HTR-8/SVneo (cell line): ENCODE measurements around the gene HIVEP3.
A peak's percentile ranks its signal among the peaks of the same experiment; 100 is the strongest.

Source experiments
- DNase-seq: peaks from one replicate; pipeline ENCODE4 v3.0.0; 2011; ENCODE audit warnings: low spot score, mixed read lengths; ENCODE audit not compliant: insufficient read length
- FAIRE-seq: peaks from 2 replicates; lab custom pipeline; 2011; peaks lifted over from hg19 to GRCh38; lab: Jason Lieb, UNC

The HIVEP3 gene

GRCh38 chr1:41520951-41521752, 397.6 kb downstream of the HIVEP3 start:
- DNase-seq (no peak), FAIRE-seq (no peak)

GRCh38 chr1:41519667-41520066, 399.1 kb downstream of the HIVEP3 start:
- DNase-seq = no peak
- no peak for FAIRE-seq

- DNase-seq (no peak), FAIRE-seq (no peak)
These were observed 400.3 kb downstream of the HIVEP3 start for GRCh38 chr1:41518471-41518870.

- no peak for DNase-seq
- no peak for FAIRE-seq
These were observed 401.7 kb downstream of the HIVEP3 start for GRCh38 chr1:41517062-41517438.

- peak; percentile 81 for DNase-seq
- peak; percentile 59 for FAIRE-seq
These were observed 402.3 kb downstream of the HIVEP3 start for GRCh38 chr1:41516168-41517061.

GRCh38 chr1:41515778-41516167, 402.9 kb downstream of the HIVEP3 start:
- FAIRE-seq = no peak
- no peak for DNase-seq

GRCh38 chr1:41515131-41515678, 403.5 kb downstream of the HIVEP3 start:
- FAIRE-seq (no peak), DNase-seq (no peak)

- DNase-seq (no peak), FAIRE-seq (no peak)
These were observed 404.3 kb downstream of the HIVEP3 start for GRCh38 chr1:41514381-41514780.

- DNase-seq = no peak
These were observed 405.4 kb downstream of the HIVEP3 start for GRCh38 chr1:41513383-41513735.

GRCh38 chr1:41512701-41513382, 405.9 kb downstream of the HIVEP3 start:
- FAIRE-seq = no peak
- DNase-seq = no peak

More at GRCh38 chr1:41513383-41513735, 405.4 kb downstream of the HIVEP3 start:
- no peak for FAIRE-seq

- DNase-seq (no peak), FAIRE-seq (no peak)
These were observed 407.5 kb downstream of the HIVEP3 start for GRCh38 chr1:41511239-41511540.

GRCh38 chr1:41510531-41511238, 408.0 kb downstream of the HIVEP3 start:
- DNase-seq (no peak), FAIRE-seq (no peak)

- no peak for DNase-seq
- FAIRE-seq = no peak
These were observed 409.5 kb downstream of the HIVEP3 start for GRCh38 chr1:41509270-41509671.

GRCh38 chr1:41508290-41508689, 410.4 kb downstream of the HIVEP3 start:
- FAIRE-seq = no peak
- DNase-seq = no peak

GRCh38 chr1:41507836-41508235, 410.9 kb downstream of the HIVEP3 start:
- DNase-seq (no peak), FAIRE-seq (no peak)

- FAIRE-seq (no peak), DNase-seq (no peak)
These were observed 411.5 kb downstream of the HIVEP3 start for GRCh38 chr1:41507110-41507720.

- DNase-seq = no peak
- FAIRE-seq = peak; percentile 52
These were observed 414.3 kb downstream of the HIVEP3 start for GRCh38 chr1:41504114-41505035.

GRCh38 chr1:41503538-41504113, 415.1 kb downstream of the HIVEP3 start:
- no peak for FAIRE-seq
- no peak for DNase-seq
